Effector memory CD4-positive, alpha-beta T cell (primary cell): ENCODE results near the gene PEDS1.
"Not testable (repeated sequence)": the region's sequence is repeated elsewhere in the genome, so short reads cannot be mapped to it uniquely, and the experiment has no call there.

ENCODE experiments used
- DNase-seq, 3 donors: peaks; one replicate each; pipeline ENCODE4 v3.0.0-alpha.2; 2020
- H3K27ac ChIP-seq: 2 replicates; pipeline ENCODE4 v1.7.0; 2013; ENCODE audit warnings: mild to moderate bottlenecking, low read length, moderate library complexity; ENCODE audit not compliant: insufficient read depth, poor library complexity, severe bottlenecking
- H3K27me3 ChIP-seq: replicated peaks from 2 replicates; pipeline ENCODE4 v1.7.0; 2013; ENCODE audit warnings: mild to moderate bottlenecking, low read length; ENCODE audit not compliant: insufficient read depth, control insufficient read depth, poor library complexity, severe bottlenecking
- H3K36me3 ChIP-seq: 2 replicates; pipeline ENCODE4 v1.7.0; 2013; ENCODE audit warnings: mild to moderate bottlenecking, low read length, moderate library complexity; ENCODE audit not compliant: control insufficient read depth, insufficient read depth
- H3K4me1 ChIP-seq: 2 replicates; pipeline ENCODE4 v1.7.0; 2013; ENCODE audit warnings: low read length, mild to moderate bottlenecking; ENCODE audit not compliant: control insufficient read depth, insufficient read depth, poor library complexity, severe bottlenecking
- H3K4me3 ChIP-seq: 2 replicates; pipeline ENCODE4 v1.7.0; 2013; ENCODE audit warnings: low read length, low read depth, mild to moderate bottlenecking; ENCODE audit not compliant: insufficient read depth, poor library complexity, severe bottlenecking
- H3K9me3 ChIP-seq: 2 replicates; pipeline ENCODE4 v1.7.0; 2013; ENCODE audit warnings: mild to moderate bottlenecking, low read length, moderate library complexity; ENCODE audit not compliant: control insufficient read depth

The PEDS1 gene

DNA sequence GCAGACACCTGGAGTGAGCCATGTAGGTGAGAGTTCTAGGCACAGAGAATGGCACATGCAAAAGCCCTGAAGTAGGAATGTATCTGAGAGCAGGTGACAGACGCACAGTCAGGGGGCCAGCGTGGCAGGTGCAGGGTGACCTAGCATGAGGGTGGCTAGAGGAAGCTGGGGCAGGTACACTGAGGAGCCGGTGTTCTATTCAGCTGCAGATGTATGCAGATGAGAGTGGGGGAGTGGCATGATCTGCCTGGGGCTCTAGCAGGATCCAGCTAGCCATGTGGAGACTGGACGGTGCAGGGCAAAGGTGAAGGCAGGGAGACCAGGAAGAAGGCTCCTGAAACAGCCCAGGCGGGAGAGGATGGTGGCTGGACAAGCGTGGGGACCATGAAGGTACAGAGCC, 10.7 kb downstream of the PEDS1 start:
- peaks cover 21% of the 10 kb centered on the region for H3K4me1 ChIP-seq
- no peak for DNase-seq
- no peaks in the 10 kb centered on the region for H3K9me3 ChIP-seq
- H3K4me3 ChIP-seq, result no peak overlapping the region
- no peak overlapping the region for H3K27ac ChIP-seq
- H3K27me3 ChIP-seq, result no peaks in the 10 kb centered on the region
- peaks cover 20% of the 10 kb centered on the region for H3K36me3 ChIP-seq

DNA sequence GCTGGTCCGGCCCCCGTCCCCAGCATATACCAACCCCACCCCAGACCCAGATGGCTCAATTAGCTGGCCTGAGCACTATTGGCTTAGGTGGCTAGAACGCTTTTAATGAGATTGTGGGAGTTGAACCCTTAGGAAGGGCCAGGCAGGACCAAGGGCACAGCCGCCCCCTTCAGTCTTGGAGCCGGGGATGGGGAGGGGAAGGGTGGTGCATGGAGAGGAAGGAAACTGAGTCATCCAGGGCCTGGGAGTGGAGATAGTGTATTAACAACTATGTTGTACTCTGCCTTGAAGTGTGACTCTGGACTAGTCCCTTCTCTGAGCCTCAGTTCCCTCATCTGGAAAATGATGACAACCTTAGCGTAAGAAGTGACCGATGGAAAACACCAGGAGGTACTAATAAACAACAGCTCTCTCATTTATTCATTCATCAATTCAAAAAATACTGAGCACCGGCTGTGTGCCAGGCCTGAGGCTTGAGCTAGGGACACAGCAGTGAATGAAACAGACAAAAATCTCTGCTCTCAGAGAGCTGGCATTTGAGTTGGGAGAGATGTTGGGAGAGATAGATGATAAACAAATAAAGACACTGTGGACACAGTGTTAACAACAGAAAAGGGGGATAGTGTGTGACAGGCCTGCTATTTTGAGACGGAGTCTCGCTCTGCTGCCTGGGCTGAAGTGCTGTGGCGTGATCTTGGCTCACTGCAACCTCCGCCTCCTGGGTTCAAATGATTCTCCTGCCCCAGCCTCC, 11.5 kb downstream of the PEDS1 start:
- DNase-seq, result no peak
- Histone ChIP-seq H3K27me3 (no peaks in the 10 kb centered on the region), H3K27ac (no peak overlapping the region), H3K4me1 (peaks cover 13% of the 10 kb centered on the region), H3K4me3 (no peak overlapping the region), H3K9me3 (no peaks in the 10 kb centered on the region), H3K36me3 (peaks cover 20% of the 10 kb centered on the region)

DNA sequence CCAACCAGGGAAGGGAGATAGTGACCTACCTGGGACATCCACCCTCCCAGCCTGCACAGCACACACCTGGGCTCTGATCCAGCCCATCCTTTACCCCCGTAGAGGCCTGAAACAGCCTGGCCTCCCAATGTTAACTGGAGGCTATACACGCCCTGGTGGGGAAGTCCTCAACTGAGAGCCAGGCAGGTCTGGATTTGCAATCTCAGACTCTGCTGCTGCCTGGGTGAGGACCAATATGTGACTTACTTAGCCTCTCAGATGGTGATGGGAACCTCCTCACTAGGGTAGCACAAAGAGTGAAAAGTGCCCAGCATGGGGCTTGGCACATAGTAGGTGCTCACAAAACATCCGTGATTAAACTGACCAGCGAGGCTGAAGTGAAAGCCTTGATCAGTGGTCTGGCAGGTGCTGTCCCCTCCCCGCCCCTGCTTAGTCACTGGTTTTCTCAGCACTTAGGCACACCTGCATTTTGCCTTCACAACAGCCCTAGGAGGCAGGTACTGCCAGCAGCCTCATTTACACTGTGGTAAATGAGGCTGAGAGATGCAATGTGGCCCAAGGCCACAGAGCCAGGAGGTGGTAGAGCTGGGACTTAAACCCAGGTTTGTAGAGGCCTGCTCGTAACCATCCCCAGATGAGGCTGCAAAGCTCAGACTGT, 12.4 kb downstream of the PEDS1 start:
- Histone ChIP-seq H3K27ac (no peak overlapping the region), H3K4me1 (peaks cover 4% of the 10 kb centered on the region), H3K27me3 (no peaks in the 10 kb centered on the region), H3K9me3 (no peaks in the 10 kb centered on the region), H3K4me3 (no peak overlapping the region), H3K36me3 (peaks cover 20% of the 10 kb centered on the region)
- no peak for DNase-seq

- Histone ChIP-seq H3K4me3 (no peak overlapping the region), H3K4me1 (no peaks in the 10 kb centered on the region), H3K36me3 (peaks cover 20% of the 10 kb centered on the region)
Observed at GRCh38 chr20:50140339-50140859, 13.1 kb downstream of the PEDS1 start.

DNA sequence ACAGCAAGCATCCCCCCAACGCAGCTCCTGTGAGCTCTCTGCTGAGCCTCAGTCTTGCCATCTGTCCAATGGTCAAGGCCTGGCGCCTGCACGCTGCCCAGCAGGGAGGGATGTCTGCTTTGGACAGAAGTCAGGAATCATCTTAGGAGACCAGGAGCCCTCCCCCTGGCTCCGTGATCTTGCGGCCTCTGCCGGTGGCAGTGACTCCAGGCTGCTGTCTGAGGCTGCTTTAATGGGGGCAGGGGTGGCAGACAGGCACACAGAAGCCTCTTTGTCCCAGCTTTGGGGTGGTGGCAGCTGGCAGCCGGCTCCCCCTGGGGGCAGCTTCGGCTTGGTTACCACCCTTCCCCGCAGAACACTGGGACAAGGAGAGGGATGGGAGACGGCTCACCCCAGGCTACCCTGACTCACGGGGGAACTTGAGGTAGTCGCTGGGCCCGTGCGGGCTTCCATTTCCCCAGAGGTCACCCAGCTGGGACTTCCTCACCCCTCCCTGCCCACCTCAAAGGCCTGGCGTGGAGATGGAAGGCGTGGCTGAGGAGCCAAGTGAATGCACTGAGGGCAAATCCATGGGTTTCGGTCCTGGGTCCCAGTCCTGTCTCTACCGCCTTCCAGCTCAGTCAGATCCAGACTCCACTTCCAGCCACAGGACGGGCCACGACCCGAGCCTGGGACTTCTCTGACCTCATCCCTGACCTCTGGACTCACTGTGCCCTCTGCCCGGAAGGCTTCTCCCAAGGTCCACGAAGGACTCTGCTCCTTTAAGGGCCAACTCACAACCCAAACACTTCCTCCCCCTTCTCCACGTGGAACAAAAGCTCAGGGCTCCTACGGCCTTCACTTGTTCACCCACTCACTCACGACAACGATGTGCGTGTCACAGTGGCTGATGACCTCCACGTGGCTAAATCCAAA, 14.8 kb downstream of the PEDS1 start:
- H3K4me1 ChIP-seq, result no peaks in the 10 kb centered on the region
- DNase-seq, result no peak
- no peak overlapping the region for H3K27ac ChIP-seq
- no peaks in the 10 kb centered on the region for H3K9me3 ChIP-seq
- peaks cover 34% of the 10 kb centered on the region for H3K36me3 ChIP-seq
- no peak overlapping the region for H3K4me3 ChIP-seq
- H3K27me3 ChIP-seq, result no peaks in the 10 kb centered on the region

More at GRCh38 chr20:50140339-50140859, 13.1 kb downstream of the PEDS1 start:
- no peak for DNase-seq
- no peaks in the 10 kb centered on the region for H3K27me3 ChIP-seq
- H3K27ac ChIP-seq, result no peak overlapping the region
- no peaks in the 10 kb centered on the region for H3K9me3 ChIP-seq

DNA sequence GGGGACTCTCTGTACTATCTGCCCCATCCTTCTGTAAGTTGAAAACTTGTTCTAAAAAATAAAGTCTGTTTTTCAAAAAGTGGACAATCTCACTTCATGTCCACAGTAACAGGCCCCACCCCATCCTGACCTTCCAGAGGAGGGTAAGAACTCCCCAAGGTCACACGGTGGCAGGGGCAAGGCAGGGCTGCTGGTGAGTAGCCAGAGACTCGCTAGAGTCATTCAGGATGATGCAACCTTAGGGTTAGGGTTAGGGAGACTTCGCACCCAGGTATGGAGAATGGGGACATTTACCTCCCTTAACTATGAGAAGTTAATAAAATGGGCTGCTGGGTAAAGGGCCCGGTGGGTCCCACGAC, 15.4 kb downstream of the PEDS1 start:
- Histone ChIP-seq H3K27me3 (no peaks in the 10 kb centered on the region), H3K27ac (no peak overlapping the region), H3K4me1 (no peaks in the 10 kb centered on the region), H3K4me3 (no peak overlapping the region), H3K36me3 (peaks cover 33% of the 10 kb centered on the region), H3K9me3 (no peaks in the 10 kb centered on the region)
- no peak for DNase-seq

DNA sequence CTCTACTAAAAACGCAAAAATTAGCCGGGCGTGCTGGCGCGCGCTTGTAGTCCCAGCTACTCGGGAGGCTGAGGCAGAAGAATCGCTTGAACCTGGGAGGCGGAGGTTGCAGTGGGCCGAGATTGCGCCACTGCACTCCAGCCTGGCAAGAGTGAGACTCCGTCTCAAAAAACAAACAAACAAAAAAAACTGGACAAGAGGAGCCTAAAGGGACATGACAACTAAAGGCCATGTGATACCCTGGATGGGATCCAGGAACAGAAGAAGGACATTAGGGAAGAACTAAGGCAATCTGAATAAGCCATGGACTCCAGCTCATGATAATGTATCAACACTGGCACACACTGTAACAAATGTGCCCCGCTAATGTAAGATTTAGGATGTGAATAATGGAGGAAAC, 15.8 kb downstream of the PEDS1 start:
- H3K27me3 ChIP-seq, H3K27ac ChIP-seq, H3K9me3 ChIP-seq, DNase-seq, H3K4me3 ChIP-seq, H3K4me1 ChIP-seq: not testable (repeated sequence)
- H3K36me3 ChIP-seq, result peaks cover 33% of the 10 kb centered on the region

DNA sequence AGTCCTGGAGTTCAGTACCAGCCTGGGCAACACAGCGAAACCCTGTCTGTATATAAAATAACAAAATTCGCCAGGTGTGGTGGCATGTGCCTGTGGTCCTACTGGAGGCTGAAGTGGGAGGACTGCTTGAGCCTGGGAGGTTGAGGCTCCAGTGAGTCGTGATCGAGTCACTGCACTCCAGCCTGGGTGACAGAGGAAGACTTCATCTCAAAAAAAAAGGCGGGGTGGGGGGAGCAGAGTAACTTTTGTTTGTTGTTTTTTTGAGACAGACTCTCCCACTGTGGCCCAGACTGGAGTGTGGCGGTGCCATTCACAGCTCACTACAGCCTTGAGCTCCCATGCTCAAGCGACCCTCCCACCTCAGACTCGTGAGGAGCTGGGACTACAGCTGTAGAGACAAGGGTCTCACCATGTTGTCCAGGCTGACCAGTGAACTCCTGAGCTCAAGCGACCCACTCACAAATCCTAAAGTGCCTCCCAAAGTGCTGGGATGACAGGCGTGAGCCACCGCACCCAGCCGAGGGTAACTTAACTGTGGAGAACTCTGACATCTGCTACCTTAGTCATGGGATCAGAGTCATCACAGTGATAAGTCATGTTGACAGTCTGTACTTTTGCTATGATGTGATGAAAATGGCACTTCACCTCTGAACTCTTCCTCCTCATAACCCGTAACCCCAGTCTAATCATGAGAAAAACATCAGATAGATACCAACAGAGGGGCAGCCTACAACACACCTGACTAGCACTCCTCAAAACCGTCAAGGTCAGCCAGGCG, 16.5 kb downstream of the PEDS1 start:
- H3K36me3 ChIP-seq, result peaks cover 33% of the 10 kb centered on the region

GRCh38 chr20:50135157-50135556, 18.4 kb downstream of the PEDS1 start:
- H3K36me3 ChIP-seq, result peaks cover 34% of the 10 kb centered on the region
- not testable (repeated sequence) for H3K27ac ChIP-seq

More for the DNA sequence above, 16.5 kb downstream of the PEDS1 start:
- no peaks in the 10 kb centered on the region for H3K27me3 ChIP-seq
- no peak overlapping the region for H3K27ac ChIP-seq
- H3K4me3 ChIP-seq, result no peak overlapping the region
- no peaks in the 10 kb centered on the region for H3K4me1 ChIP-seq
- DNase-seq, result no peak
- H3K9me3 ChIP-seq, result no peaks in the 10 kb centered on the region

More at GRCh38 chr20:50135157-50135556, 18.4 kb downstream of the PEDS1 start:
- H3K4me3 ChIP-seq, H3K4me1 ChIP-seq, H3K27me3 ChIP-seq, H3K9me3 ChIP-seq, DNase-seq: not testable (repeated sequence)
